KMS-11 (cell line): Measurements from ENCODE around the gene SLX9.

ENCODE experiments used
- H2AFZ ChIP-seq: fragments of 200-600 bp; sonication (generic); 2 replicates; pipeline ENCODE4 v1.6.1; 2016; ENCODE audit warnings: antibody characterized with exemption, mixed run types, low read depth
- H3K27ac ChIP-seq: fragments of 200-600 bp; sonication (generic); 2 replicates; pipeline ENCODE4 v1.6.1; 2016; ENCODE audit warnings: mild to moderate bottlenecking, mixed run types
- H3K27me3 ChIP-seq: fragments of 200-600 bp; sonication (generic); 2 replicates; pipeline ENCODE4 v1.6.1; 2017; ENCODE audit warnings: mild to moderate bottlenecking, low read depth, mixed run types, moderate library complexity; ENCODE audit not compliant: insufficient read depth
- H3K36me3 ChIP-seq: fragments of 200-600 bp; sonication (generic); 2 replicates; pipeline ENCODE4 v1.6.1; 2017; ENCODE audit warnings: mild to moderate bottlenecking, mixed run types; ENCODE audit not compliant: insufficient read depth
- H3K4me1 ChIP-seq: fragments of 200-600 bp; sonication (generic); 2 replicates; pipeline ENCODE4 v1.6.1; 2016; ENCODE audit warnings: mild to moderate bottlenecking, low read depth, mixed run types; ENCODE audit not compliant: poor library complexity, severe bottlenecking
- H3K4me2 ChIP-seq: fragments of 200-600 bp; sonication (generic); 2 replicates; pipeline ENCODE4 v1.7.0; 2016; ENCODE audit warnings: mild to moderate bottlenecking, mixed run types
- H3K4me3 ChIP-seq: fragments of 200-600 bp; sonication (generic); IDR thresholded peaks from 2 replicates; pipeline ENCODE4 v1.6.1; 2017; ENCODE audit warnings: low read depth, low read length, mixed read lengths; ENCODE audit not compliant: insufficient read depth
- H3K79me2 ChIP-seq: fragments of 200-600 bp; sonication (generic); 2 replicates; pipeline ENCODE4 v1.6.1; 2016; ENCODE audit warnings: low read depth, mixed run types; ENCODE audit not compliant: insufficient read depth
- H3K9ac ChIP-seq: fragments of 200-600 bp; sonication (generic); 2 replicates; pipeline ENCODE4 v1.6.1; 2016; ENCODE audit warnings: mild to moderate bottlenecking, mixed run types
- H4K20me1 ChIP-seq: fragments of 200-600 bp; sonication (generic); 2 replicates; pipeline ENCODE4 v1.6.1; 2016; ENCODE audit warnings: mild to moderate bottlenecking, mixed run types; ENCODE audit not compliant: insufficient read depth
- CTCF ChIP-seq: fragments of 200-600 bp; sonication (generic); conservative IDR thresholded peaks from 2 replicates; pipeline ENCODE4 v1.6.1; 2017; ENCODE audit warnings: low read depth, mild to moderate bottlenecking, antibody characterized with exemption, low read length, moderate library complexity, mixed read lengths

The SLX9 gene

GRCh38 chr21:44984792-44985440 is 45.1 kb downstream of the SLX9 start:
- Histone ChIP-seq H3K4me3 (no peak overlapping the region), H3K9ac (no peak overlapping the region), H3K4me1 (no peaks in the 10 kb centered on the region), H3K79me2 (no peaks in the 10 kb centered on the region), H3K27ac (no peak overlapping the region), H3K27me3 (no peaks in the 10 kb centered on the region; the same call in 1 of the 2 replicates), H2AFZ (no peak overlapping the region), H3K36me3 (no peaks in the 10 kb centered on the region), H3K4me2 (no peak overlapping the region), H4K20me1 (no peaks in the 10 kb centered on the region)
- no peak for TF ChIP-seq CTCF

GRCh38 chr21:44985441-44986401 is 45.9 kb downstream of the SLX9 start:
- no peak overlapping the region for H3K4me2 ChIP-seq
- H3K27me3 ChIP-seq, result no peaks in the 10 kb centered on the region; the same call in 1 of the 2 replicates
- no peak for TF ChIP-seq CTCF
- no peaks in the 10 kb centered on the region for H3K36me3 ChIP-seq
- H4K20me1 ChIP-seq, result no peaks in the 10 kb centered on the region
- no peak overlapping the region for H3K4me3 ChIP-seq
- no peak overlapping the region for H3K9ac ChIP-seq
- no peaks in the 10 kb centered on the region for H3K4me1 ChIP-seq
- H2AFZ ChIP-seq, result no peak overlapping the region
- H3K27ac ChIP-seq, result no peak overlapping the region
- H3K79me2 ChIP-seq, result no peaks in the 10 kb centered on the region

- Histone ChIP-seq H4K20me1 (no peaks in the 10 kb centered on the region), H3K79me2 (no peaks in the 10 kb centered on the region), H3K4me3 (no peak overlapping the region), H3K36me3 (no peaks in the 10 kb centered on the region), H3K27ac (no peak overlapping the region), H3K9ac (no peak overlapping the region), H3K27me3 (no peaks in the 10 kb centered on the region; the same call in 1 of the 2 replicates), H3K4me1 (no peaks in the 10 kb centered on the region), H2AFZ (no peak overlapping the region), H3K4me2 (no peak overlapping the region)
- TF ChIP-seq CTCF, result no peak
Observed at GRCh38 chr21:44986471-44987291, 46.9 kb downstream of the SLX9 start.

GRCh38 chr21:44987301-44987885 is 47.6 kb downstream of the SLX9 start:
- H3K4me3 ChIP-seq, result no peak overlapping the region
- H3K79me2 ChIP-seq, result no peaks in the 10 kb centered on the region
- no peak overlapping the region for H3K4me2 ChIP-seq
- no peak for TF ChIP-seq CTCF
- no peaks in the 10 kb centered on the region for H3K4me1 ChIP-seq
- H3K36me3 ChIP-seq, result no peaks in the 10 kb centered on the region
- H3K27me3 ChIP-seq, result no peaks in the 10 kb centered on the region; the same call in 1 of the 2 replicates
- no peak overlapping the region for H3K9ac ChIP-seq
- no peak overlapping the region for H2AFZ ChIP-seq
- no peak overlapping the region for H3K27ac ChIP-seq
- no peaks in the 10 kb centered on the region for H4K20me1 ChIP-seq
